ENCODE data around the gene BMP8A. TPM values are rescaled to one million over a fixed set of nuclear protein-coding genes. Genes with fewer than 3 reads are reported as not detected.

The BMP8A gene
- total and polyA plus RNA-seq, 2 of the 8 experiments (the other 6 are each of a cell fraction or from before 2014, with no cell fraction given), result 0.38 to 0.43 TPM

DNA sequence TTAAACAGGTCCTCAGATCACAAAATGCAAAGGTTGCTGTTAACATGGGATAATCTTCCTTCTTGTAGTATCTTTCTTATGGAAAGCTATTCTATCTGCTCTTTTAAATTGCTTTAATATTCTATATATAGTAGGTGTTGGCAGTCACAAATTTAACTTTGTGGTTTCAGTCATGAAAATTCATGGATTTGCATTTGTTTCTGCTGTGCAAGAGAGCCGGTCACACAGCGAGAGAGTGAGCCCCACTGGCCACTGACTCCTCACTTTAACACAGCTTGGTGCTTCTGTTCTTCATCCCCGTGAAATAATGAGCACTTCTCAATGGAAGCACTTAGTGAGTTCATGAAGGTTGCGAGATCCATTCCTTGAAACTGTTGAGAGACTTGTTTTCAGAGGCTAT is 18.1 kb upstream of the BMP8A start:
- no peaks in the 10 kb centered on the region for H3K4me1 ChIP-seq (replicated peaks in 1 of 4; ENCODE audit: control insufficient read depth in 3 of 4, insufficient read depth in 4 of 4, low read length in 3 of 4)
- no peak overlapping the region for H2BK120ac ChIP-seq (replicated peaks; ENCODE audit: low read depth, low read length)
- CTCF ChIA-PET (ENCODE audit: partially characterized antibody), result interaction anchor here (0.6 to 12.0 kb wide), 3 partner anchors 9 to 103 kb away, joined by 3 to 68 read pairs (median 3); no protein-coding TSS in a partner anchor
- no peak overlapping the region for H3K4me3 ChIP-seq (ENCODE audit: extremely low read depth in 1 of 4, insufficient read depth in 2 of 4, low read depth in 3 of 4, low read length in 4 of 4)
- H2BK12ac ChIP-seq (ENCODE audit: low read depth, low read length), result no peak overlapping the region
- no peak overlapping the region for H3K4me2 ChIP-seq (ENCODE audit: insufficient read depth in 1 of 2, low read depth in 2 of 2, low read length in 2 of 2)
- H3K56ac ChIP-seq (replicated peaks; ENCODE audit: insufficient read length, low read depth, low read length), result no peak overlapping the region
- no peak overlapping the region for H3K9ac ChIP-seq (replicated peaks in 1 of 4; ENCODE audit: extremely low read depth in 1 of 4, low read depth in 3 of 4, low read length in 3 of 4)
- FAIRE-seq (no peak), DNase-seq (ENCODE audit: low read depth in 1 of 2, low spot score in 2 of 2) (no peak)
- no peak overlapping the region for H4K91ac ChIP-seq (replicated peaks; ENCODE audit: insufficient read length, low read length)
- WGBS, 2 experiments (ENCODE audit: extremely low coverage in 1 of 2, insufficient coverage in 1 of 2, insufficient read length in 1 of 2, insufficient replicate concordance in 2 of 2, low coverage in 1 of 2, low lambda C conversion rate in 2 of 2, missing lambda C conversion rate in 1 of 2), result 99% methylated on average over 4 of the region's 4 CpGs; no CpG with 5 or more reads in 1 of the 2 experiments
- H3K36me3 ChIP-seq (ENCODE audit: control insufficient read depth in 2 of 4, insufficient read depth in 4 of 4, low read length in 3 of 4), result peaks cover 3 to 37% (median 24%) of the 10 kb centered on the region in 4 experiments; a peak in 6 of 8 replicates
- no peak overlapping the region for H2BK5ac ChIP-seq (ENCODE audit: low read depth, low read length)
- no peak overlapping the region for H4K8ac ChIP-seq (ENCODE audit: extremely low read depth, insufficient read depth, low read length)
- no peak overlapping the region for H3K27ac ChIP-seq (ENCODE audit: low read depth, low read length)
- H4K5ac ChIP-seq (ENCODE audit: insufficient read length, low read depth, low read length), result no peak overlapping the region
- H2AFZ ChIP-seq (ENCODE audit: low read length), result no peak overlapping the region
- no peak overlapping the region for H3K18ac ChIP-seq (ENCODE audit: extremely low read depth, low read length)
- POLR2A ChIA-PET (ENCODE audit: partially characterized antibody), result no interaction called here
- H3K23ac ChIP-seq (ENCODE audit: insufficient read length), result no peak overlapping the region
- H3K4ac ChIP-seq (replicated peaks; ENCODE audit: insufficient read length, low read depth, low read length), result no peak overlapping the region
- H2AK5ac ChIP-seq (ENCODE audit: low read depth, low read length), result no peak overlapping the region
- H4K20me1 ChIP-seq (replicated peaks in 1 of 2; ENCODE audit: control insufficient read depth in 1 of 2, insufficient read depth in 2 of 2, low read length in 2 of 2), result peaks cover 0 to 3% of the 10 kb centered on the region in 2 experiments
- no peaks in the 10 kb centered on the region for H3K27me3 ChIP-seq (replicated peaks in 1 of 4; ENCODE audit: control insufficient read depth in 3 of 4, extremely low read depth in 1 of 4, insufficient read depth in 3 of 4, low read length in 3 of 4)
- H2BK20ac ChIP-seq (ENCODE audit: low read length), result no peak overlapping the region
- no peaks in the 10 kb centered on the region for H3K9me3 ChIP-seq (ENCODE audit: insufficient read depth in 2 of 2, low read depth in 1 of 2, low read length in 1 of 2)
- no peaks in the 10 kb centered on the region for H3K79me1 ChIP-seq (ENCODE audit: low read depth, low read length)
- no peaks in the 10 kb centered on the region for H3K23me2 ChIP-seq (ENCODE audit: low read depth, low read length)
- no peaks in the 10 kb centered on the region for H3K79me2 ChIP-seq (ENCODE audit: control insufficient read depth in 1 of 2, insufficient read depth in 2 of 2, low read length in 2 of 2)
- no peak overlapping the region for H3K14ac ChIP-seq (ENCODE audit: insufficient read length)
- H2BK15ac ChIP-seq (ENCODE audit: low read length), result no peak overlapping the region
- TF ChIP-seq SIN3A (conservative IDR thresholded peaks at IDR 0.05 in 1 of 2, IDR thresholded peaks at IDR 0.05 in 1 of 2; ENCODE audit: low read depth in 1 of 2, low read length in 2 of 2), result no peak
- no peak for TF ChIP-seq POU5F1 (IDR thresholded peaks at IDR 0.05; ENCODE audit: low read depth, low read length)
- no peak for TF ChIP-seq HDAC6 (IDR thresholded peaks at IDR 0.05; ENCODE audit: low read depth, low read length)
- TF ChIP-seq, protein P1, sequence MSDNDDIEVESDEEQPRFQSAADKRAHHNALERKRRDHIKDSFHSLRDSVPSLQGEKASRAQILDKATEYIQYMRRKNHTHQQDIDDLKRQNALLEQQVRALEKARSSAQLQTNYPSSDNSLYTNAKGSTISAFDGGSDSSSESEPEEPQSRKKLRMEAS (IDR thresholded peaks at IDR 0.05), result no peak
- no peak for TF ChIP-seq RXRA (IDR thresholded peaks at IDR 0.05; ENCODE audit: insufficient read depth, low read depth, low read length)
- TF ChIP-seq, protein P2, sequence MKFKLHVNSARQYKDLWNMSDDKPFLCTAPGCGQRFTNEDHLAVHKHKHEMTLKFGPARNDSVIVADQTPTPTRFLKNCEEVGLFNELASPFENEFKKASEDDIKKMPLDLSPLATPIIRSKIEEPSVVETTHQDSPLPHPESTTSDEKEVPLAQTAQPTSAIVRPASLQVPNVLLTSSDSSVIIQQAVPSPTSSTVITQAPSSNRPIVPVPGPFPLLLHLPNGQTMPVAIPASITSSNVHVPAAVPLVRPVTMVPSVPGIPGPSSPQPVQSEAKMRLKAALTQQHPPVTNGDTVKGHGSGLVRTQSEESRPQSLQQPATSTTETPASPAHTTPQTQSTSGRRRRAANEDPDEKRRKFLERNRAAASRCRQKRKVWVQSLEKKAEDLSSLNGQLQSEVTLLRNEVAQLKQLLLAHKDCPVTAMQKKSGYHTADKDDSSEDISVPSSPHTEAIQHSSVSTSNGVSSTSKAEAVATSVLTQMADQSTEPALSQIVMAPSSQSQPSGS (IDR thresholded peaks at IDR 0.05; ENCODE audit: low read length), result no peak
- no peak for TF ChIP-seq SUZ12 (IDR thresholded peaks at IDR 0.05; ENCODE audit: low read length)
- no peak for TF ChIP-seq USF2 (IDR thresholded peaks at IDR 0.05; ENCODE audit: low read length)
- TF ChIP-seq CHD1 (IDR thresholded peaks at IDR 0.05; ENCODE audit: low read depth, low read length), result no peak
- no peak for TF ChIP-seq RNF2 (IDR thresholded peaks at IDR 0.05; ENCODE audit: borderline replicate concordance, low read depth, low read length, missing control alignments, poor library complexity, severe bottlenecking)

All from H1 (cell line).